NCI-H524 (cell line): Measurements from ENCODE around the gene MEGF8.
A peak's percentile ranks its signal among the peaks of the same experiment; 100 is the strongest.

Experiments used
- DNase-seq, 2 experiments: peaks; one replicate each; lab custom pipeline; 2025; lab: John Stamatoyannopoulos, UW

The MEGF8 gene, protein sequence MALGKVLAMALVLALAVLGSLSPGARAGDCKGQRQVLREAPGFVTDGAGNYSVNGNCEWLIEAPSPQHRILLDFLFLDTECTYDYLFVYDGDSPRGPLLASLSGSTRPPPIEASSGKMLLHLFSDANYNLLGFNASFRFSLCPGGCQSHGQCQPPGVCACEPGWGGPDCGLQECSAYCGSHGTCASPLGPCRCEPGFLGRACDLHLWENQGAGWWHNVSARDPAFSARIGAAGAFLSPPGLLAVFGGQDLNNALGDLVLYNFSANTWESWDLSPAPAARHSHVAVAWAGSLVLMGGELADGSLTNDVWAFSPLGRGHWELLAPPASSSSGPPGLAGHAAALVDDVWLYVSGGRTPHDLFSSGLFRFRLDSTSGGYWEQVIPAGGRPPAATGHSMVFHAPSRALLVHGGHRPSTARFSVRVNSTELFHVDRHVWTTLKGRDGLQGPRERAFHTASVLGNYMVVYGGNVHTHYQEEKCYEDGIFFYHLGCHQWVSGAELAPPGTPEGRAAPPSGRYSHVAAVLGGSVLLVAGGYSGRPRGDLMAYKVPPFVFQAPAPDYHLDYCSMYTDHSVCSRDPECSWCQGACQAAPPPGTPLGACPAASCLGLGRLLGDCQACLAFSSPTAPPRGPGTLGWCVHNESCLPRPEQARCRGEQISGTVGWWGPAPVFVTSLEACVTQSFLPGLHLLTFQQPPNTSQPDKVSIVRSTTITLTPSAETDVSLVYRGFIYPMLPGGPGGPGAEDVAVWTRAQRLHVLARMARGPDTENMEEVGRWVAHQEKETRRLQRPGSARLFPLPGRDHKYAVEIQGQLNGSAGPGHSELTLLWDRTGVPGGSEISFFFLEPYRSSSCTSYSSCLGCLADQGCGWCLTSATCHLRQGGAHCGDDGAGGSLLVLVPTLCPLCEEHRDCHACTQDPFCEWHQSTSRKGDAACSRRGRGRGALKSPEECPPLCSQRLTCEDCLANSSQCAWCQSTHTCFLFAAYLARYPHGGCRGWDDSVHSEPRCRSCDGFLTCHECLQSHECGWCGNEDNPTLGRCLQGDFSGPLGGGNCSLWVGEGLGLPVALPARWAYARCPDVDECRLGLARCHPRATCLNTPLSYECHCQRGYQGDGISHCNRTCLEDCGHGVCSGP (N-terminal part only)

GRCh38 chr19:42325308-42325895, at the start of gene MEGF8:
TSS of gene MEGF8 (plus strand) at chr19:42325635. CDS start at chr19:42326244, 609 bp downstream.
- DNase-seq, result peak; percentile 96 to 99

- no peak for DNase-seq
Measured at GRCh38 chr19:42276284-42276683, 49.2 kb upstream of the MEGF8 start.

DNA sequence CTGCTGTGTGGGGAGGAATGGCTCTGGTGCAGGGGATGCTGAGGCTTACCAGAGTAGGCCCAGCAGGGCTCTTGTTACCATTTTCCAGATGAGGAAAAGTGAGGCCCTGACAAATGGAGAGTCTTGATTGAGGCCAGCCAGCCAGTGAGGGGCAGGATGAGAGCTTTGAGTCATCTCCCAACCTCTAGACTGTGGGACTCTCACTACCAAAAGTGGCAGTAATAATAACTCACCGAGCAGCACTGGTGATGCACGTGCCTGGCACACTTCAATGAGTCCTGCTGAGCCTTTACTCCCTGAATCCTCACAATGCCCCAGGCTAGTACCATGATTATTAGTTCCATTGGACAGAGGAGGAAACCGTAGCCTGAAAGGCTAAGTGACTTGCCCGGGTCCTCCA, 48.6 kb upstream of the MEGF8 start:
- DNase-seq, result no peak

DNA sequence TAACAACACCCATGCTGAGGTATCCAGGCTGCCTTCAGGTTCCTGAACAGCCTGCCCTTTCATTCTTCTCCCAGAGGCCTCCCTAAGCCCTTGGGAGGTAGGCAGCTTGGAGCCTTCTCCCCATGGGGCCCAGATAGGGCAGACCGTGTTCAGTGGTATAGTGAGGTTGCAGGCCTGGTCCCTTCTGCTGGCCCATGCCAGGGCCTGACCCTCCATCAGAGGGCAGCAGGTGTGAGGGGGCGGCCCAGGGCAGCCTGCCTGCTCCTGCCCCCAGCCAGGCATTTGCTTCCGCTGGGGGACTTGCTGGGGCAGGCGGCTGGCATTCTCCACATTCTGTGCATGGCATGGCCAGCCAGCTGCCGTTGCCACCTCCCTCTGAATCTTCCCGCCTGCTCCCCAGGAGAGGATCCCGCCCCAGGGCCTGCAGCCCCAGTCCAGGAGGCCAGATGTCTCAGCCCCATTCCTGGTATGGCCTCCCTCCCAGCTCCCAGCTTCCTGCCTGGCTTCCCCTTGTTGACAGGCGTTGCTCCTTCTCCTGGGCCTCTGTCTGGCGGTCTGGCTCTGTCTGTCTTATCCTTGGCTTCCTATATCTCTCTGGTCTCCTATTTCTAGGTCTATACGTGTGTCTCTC, 47.5 kb upstream of the MEGF8 start:
- peak in 1 of 2 experiments; percentile 58 for DNase-seq

DNA sequence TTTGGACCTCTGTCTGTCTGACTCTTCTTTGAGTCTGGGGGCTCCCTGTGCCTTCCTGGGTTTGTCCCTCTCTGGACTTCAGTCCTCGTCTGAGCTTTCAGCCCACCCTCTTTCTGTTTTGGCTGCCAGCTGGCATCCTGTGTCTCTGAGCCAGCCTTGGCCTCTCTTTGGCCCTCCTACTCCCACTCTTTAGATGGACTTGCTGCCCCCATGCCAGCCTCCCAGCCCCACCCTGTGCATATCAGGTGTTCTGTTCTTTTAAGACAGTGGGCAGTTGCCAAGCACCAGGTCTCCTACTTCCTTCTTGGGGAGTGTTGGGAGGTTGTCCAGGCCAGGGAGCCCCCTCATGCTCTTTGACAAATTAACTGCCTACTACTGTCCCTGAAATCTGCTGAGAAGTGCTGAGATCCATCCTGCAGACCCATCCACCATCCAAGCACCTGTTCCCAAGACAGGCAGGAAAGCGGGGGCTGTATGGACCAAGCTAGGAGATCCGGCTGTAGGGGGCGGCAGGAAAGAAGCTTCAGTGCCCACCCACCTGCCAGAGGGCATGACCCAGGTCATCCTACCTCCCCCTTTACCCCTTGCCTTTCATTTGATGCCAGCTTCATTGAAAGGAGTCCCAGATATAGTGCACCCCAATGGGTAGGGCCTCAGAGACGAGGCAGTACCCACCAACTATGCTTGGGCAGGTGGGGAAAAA, 46.8 kb upstream of the MEGF8 start:
- no peak for DNase-seq

DNA sequence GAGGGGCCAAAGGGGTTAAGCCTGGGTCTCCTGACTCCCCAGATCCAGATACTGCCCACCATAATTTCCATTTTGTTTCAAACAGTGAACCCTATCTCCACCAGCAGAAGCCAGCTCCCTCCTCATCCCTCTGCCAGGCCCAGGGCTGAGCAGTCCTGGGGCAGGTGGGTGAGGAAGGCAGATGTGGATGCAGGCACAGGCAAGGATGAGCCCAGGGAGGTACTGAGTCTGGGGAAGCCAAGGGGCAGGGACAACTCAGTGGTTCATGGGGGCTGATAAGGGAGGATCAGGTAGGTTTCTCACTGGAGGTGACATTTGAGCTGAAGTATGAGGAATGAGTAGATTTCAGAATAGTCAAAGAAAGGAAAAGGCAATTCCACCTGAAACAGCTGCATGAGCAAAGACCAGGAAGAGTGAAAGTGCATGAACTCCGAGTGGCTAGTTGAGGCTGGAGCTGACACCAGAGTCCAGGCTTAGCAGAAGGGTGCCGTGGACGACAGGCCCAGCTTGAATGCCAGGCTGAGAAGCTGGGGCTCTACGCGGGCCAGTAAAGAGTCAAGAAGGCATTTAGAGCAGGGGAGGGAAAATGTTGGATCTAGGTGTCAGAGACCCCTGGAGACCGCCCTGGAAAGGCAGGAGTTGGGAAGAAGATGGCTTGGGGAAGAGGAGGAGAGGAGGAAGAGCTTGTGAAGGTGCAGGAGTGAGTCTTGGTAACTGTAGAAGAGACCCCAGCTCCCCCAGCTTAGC, 46.1 kb upstream of the MEGF8 start:
- DNase-seq, result no peak

- DNase-seq, result peak; percentile 83 to 91
Measured at GRCh38 chr19:42279902-42280814, 45.3 kb upstream of the MEGF8 start.

DNA sequence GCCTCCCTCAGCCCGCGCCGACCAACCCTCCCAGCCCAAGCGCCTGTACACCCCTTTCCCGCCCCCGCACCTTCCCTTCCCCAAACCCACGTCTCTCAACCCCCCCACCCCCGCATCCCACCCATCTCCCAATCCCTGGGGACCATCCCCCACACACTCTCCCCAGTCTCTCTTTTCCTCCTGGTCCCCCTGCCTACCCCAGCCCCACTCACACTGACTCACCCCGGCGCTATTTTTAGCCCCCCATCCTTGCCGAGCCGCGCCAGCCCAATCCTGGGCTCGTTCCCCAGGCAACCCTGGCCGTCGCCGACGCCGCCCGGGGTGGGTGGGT, 44.7 kb upstream of the MEGF8 start:
- no peak for DNase-seq

DNA sequence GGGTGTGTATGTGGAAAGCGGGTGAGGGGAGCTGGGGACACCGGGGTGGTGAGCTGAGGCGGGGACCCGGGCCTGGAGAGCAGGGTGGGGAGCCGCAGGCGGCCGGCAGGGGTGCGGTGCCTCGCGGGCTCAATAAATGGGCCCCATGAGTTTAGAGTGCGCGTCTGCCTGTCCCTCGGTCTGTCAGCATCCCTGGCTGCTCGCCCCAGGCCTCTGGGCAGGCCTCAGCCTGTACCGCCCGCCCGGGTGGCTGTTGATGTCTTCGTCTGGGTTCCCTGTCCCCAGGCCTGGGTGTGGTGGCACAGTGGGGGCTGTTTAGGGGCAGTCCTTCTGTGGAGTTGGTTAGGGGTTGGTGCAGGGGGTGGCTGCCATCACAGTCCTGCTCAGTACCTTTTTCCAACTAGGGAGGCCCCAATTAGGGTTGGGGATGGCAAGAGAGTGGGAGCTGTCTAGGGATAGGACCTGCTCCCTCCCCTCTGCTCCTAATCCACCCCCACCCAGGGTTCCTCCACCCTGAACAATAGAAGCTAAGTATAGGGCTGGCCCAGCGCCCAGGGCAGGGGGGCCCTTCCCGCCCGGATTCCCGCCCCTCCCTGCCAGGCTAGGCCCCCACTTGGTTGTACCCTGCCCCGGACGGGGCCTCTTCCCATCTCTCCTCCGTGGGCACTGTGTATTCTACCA, 44.1 kb upstream of the MEGF8 start:
- DNase-seq, result no peak

GRCh38 chr19:42281827-42282762, 43.3 kb upstream of the MEGF8 start:
- DNase-seq, result no peak

DNA sequence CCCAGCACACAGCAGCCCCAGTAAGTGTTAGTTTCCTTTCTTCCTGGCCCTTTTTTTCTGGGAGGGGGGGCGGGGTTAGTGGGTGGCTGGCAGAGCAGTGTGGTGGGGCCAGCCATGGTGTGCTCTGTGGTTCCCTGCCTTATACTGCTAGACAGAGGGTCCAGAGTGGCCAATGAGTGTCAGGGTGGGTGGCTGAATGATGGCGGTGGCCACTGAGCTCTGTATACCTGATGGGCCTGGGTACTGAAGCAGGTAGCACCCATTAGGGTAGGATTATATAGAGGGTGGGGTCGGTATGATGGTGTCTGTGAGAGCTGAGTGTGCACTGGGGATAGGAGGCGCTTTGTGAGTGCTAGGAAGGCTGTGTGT, 42.6 kb upstream of the MEGF8 start:
- DNase-seq, result no peak

DNA sequence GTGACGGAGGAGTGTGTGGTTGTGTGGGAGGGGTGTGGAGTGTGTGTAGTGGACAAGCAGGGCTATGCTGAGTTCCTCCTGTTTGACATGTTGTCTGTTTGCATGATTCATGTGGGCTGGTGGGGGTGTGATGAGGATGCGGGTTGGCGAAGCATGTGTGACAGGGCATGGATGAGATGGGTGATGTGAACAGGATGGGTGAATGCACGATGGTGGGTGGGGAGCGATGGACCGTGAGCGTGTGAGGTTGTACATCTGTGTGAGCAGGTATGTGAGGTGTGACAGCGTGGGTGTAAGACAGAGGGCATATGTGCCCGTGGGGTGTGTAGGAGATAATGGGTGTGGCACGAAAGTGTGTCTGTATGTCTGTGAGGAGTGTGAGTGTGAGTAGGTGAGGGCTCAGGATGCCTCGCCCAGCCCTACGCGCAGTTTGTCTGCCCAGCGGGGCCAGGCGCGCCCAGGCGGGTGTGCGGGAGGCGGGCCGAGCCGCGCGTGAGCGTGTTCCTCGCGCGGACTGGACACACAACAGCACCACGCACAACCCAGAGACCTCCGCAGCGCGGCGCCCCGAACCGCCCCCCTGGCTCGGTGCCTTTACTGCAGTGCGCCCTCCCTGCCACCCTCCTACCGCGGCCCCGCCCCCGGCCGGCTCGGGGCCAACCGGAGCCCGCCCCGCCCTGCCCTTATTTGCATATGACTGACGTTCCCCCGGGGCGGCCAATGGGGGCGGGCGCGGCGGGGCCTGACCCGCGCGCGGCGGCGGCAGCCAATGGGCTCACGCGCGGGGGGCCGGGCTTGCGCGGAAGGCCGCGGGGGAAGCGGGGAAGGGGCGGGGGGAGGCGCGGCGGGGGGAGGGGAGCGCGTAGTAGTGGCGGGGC, 42.0 kb upstream of the MEGF8 start:
- DNase-seq, result peak; percentile 88 to 91

- DNase-seq, result peak; percentile 50 to 65
Measured at GRCh38 chr19:42284066-42284501, 41.4 kb upstream of the MEGF8 start.

- DNase-seq, result no peak
Measured at GRCh38 chr19:42284591-42285341, 40.7 kb upstream of the MEGF8 start.

DNA sequence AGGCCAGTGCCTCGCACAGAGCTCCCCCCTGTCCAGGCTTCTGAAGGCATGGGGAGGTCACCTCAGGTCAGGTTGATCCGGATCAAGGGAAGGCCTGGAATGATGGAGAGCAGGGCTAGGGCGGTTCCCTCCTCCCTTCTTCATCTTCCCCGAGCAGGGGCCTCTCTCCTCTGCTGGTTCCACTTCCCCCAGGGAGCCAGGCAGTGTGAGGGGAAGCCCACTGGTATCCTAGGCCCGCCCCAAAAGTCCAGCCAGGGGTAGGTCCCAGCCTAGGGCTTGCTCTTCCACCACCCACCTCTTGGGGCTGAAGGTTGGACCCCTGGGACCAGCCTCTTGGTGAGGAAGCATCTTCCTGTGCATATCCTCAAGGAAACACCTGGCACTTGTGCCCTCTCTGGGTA, 39.9 kb upstream of the MEGF8 start:
- no peak for DNase-seq

GRCh38 chr19:42285988-42286348, 39.5 kb upstream of the MEGF8 start:
- no peak for DNase-seq
